SU-DHL-6 (cell line): ENCODE results near the gene KRTAP5-6.

Source experiments
- CTCF ChIP-seq: fragments of 200-600 bp; sonication (generic); IDR thresholded peaks from one replicate; pipeline ENCODE4 v1.5.1; 2017; ENCODE audit warnings: antibody characterized with exemption, mild to moderate bottlenecking, low read length, moderate library complexity; ENCODE audit not compliant: insufficient read depth, poor library complexity, severe bottlenecking
- EZH2phosphoT487 ChIP-seq: fragments of 200-600 bp; sonication (generic), shearing (Covaris generic); conservative IDR thresholded peaks from 2 replicates; pipeline ENCODE4 v1.6.1; 2018; ENCODE audit warnings: mild to moderate bottlenecking, antibody characterized with exemption, low read length, moderate library complexity, mixed read lengths

- peak; percentile 99 for TF ChIP-seq CTCF
- TF ChIP-seq EZH2phosphoT487: no peak
Observed at GRCh38 chr11:1693327-1694063, 3.5 kb upstream of the KRTAP5-6 start.
